Endothelial cell of umbilical vein (primary cell): Measurements from ENCODE around the gene SLC35F3. TPM values are rescaled to one million over a fixed set of nuclear protein-coding genes. Genes with fewer than 3 reads are reported as not detected.
"Not testable (repeated sequence)": the region's sequence is repeated elsewhere in the genome, so short reads cannot be mapped to it uniquely, and the experiment has no call there.

Experiments used
- BruUV-seq: library from RNA; stranded (reverse); fragments of 400-500 nt; replicated peaks from 2 replicates; lab custom pipeline; 2021; lab: Mats Ljungman, UMichigan
- CTCF ChIA-PET: fragments of 300-600, 350-600 bp; sonication (Branson Sonifier 250); formaldehyde crosslinking; loops from one replicate; lab custom pipeline; 2021; ENCODE audit warnings: antibody characterized with exemption, inconsistent platforms; lab: Charles Lee
- POLR2A ChIA-PET: fragments of 300-600, 350-600 bp; sonication (Branson Sonifier 250); formaldehyde crosslinking; loops from one replicate; lab custom pipeline; 2021; ENCODE audit warnings: antibody characterized with exemption, inconsistent platforms; lab: Charles Lee
- DNase-seq: peaks from one replicate; pipeline ENCODE4 v3.0.0-alpha.2; 2011; ENCODE audit warnings: low read depth, low spot score
- FAIRE-seq: peaks from 2 replicates; lab custom pipeline; 2011; peaks lifted over from hg19 to GRCh38; lab: Jason Lieb, UNC
- H2AFZ ChIP-seq: 2 replicates; pipeline ENCODE4 v1.6.0; 2012; ENCODE audit warnings: low read depth, low read length, control low read depth, inconsistent platforms
- H3K27ac ChIP-seq: 2 replicates; pipeline ENCODE4 v1.5.1; 2011; ENCODE audit warnings: low read depth, mild to moderate bottlenecking, control low read depth, low read length, moderate library complexity; ENCODE audit not compliant: insufficient read depth
- H3K27me3 ChIP-seq, 2 experiments: 2 replicates each; pipeline versions ENCODE4 v1.6.0 to v1.6.1; 2011; ENCODE audit warnings: low read length in 2 of 2, mixed read lengths in 1 of 2; ENCODE audit not compliant: control insufficient read depth in 2 of 2, insufficient read depth in 2 of 2
- H3K36me3 ChIP-seq, 2 experiments: 2 replicates in 1 of 2; 3 replicates in 1 of 2; pipeline ENCODE4 v1.5.1; 2011; ENCODE audit warnings: low read length in 2 of 2, mild to moderate bottlenecking in 1 of 2, moderate library complexity in 1 of 2; ENCODE audit not compliant: control insufficient read depth in 2 of 2, insufficient read depth in 2 of 2; ENCODE audit errors: extremely low read depth in 1 of 2
- H3K4me1 ChIP-seq: 3 replicates; pipeline ENCODE4 v1.5.1; 2011; ENCODE audit warnings: mild to moderate bottlenecking, low read length; ENCODE audit not compliant: control insufficient read depth, insufficient read depth; ENCODE audit errors: extremely low read depth
- H3K4me2 ChIP-seq: 2 replicates; pipeline ENCODE4 v1.6.1; 2011; ENCODE audit warnings: low read length, control low read depth, mixed read lengths; ENCODE audit not compliant: insufficient read depth
- H3K4me3 ChIP-seq, 3 experiments: fragments of 200-600 bp in 1 of 3; sonication (generic), shearing (Covaris generic) in 1 of 3; replicated peaks in 1 of 3; 2 replicates each; pipeline ENCODE4 v1.5.1; 2011 to 2016; ENCODE audit warnings: control low read depth in 3 of 3, low read length in 3 of 3, mild to moderate bottlenecking in 2 of 3, inconsistent platforms in 1 of 3, low read depth in 1 of 3, moderate library complexity in 1 of 3; ENCODE audit not compliant: insufficient read depth in 1 of 3
- H3K79me2 ChIP-seq: 2 replicates; pipeline ENCODE4 v1.6.0; 2012; ENCODE audit warnings: low read length, inconsistent platforms; ENCODE audit not compliant: control insufficient read depth, insufficient read depth
- H3K9ac ChIP-seq: replicated peaks from 2 replicates; pipeline ENCODE3; 2011; ENCODE audit warnings: low read length, control low read depth; ENCODE audit not compliant: insufficient read depth; ENCODE audit errors: extremely low read depth
- H3K9me1 ChIP-seq: replicated peaks from 3 replicates; pipeline ENCODE4 v1.6.0; 2011; ENCODE audit warnings: mild to moderate bottlenecking, low read length; ENCODE audit not compliant: control insufficient read depth, insufficient read depth; ENCODE audit errors: extremely low read depth
- H3K9me3 ChIP-seq: replicated peaks from 2 replicates; pipeline ENCODE4 v1.5.1; 2012; ENCODE audit warnings: low read length, inconsistent platforms; ENCODE audit not compliant: control insufficient read depth, insufficient read depth
- H4K20me1 ChIP-seq: replicated peaks from 2 replicates; pipeline ENCODE3; 2011; ENCODE audit warnings: mild to moderate bottlenecking, low read length; ENCODE audit not compliant: control insufficient read depth, insufficient read depth; ENCODE audit errors: extremely low read depth
- CTCF ChIP-seq, 2 donors: IDR thresholded peaks; 1 replicate in 1 of 2; 2 replicates in 1 of 2; pipeline ENCODE4 v1.5.1; 2011; ENCODE audit warnings: low read length in 2 of 2, mild to moderate bottlenecking in 2 of 2, moderate library complexity in 2 of 2, control low read depth in 1 of 2, inconsistent platforms in 1 of 2, low read depth in 1 of 2; ENCODE audit not compliant: insufficient read depth in 1 of 2; ENCODE audit errors: extremely low read depth in 1 of 2
- EZH2 ChIP-seq: IDR thresholded peaks from 2 replicates; pipeline ENCODE4 v1.6.1; 2012; ENCODE audit warnings: borderline replicate concordance, low read depth, mild to moderate bottlenecking, moderate library complexity, low read length, inconsistent platforms; ENCODE audit not compliant: severe bottlenecking
- FOS ChIP-seq: IDR thresholded peaks from 2 replicates; pipeline ENCODE4 v1.6.1; 2011; ENCODE audit warnings: mild to moderate bottlenecking, low read length, moderate library complexity, borderline replicate concordance; ENCODE audit not compliant: insufficient read depth
- GATA2 ChIP-seq: IDR thresholded peaks from 2 replicates; pipeline ENCODE4 v1.7.0; 2011; ENCODE audit warnings: low read depth, mild to moderate bottlenecking, moderate library complexity, mixed read lengths, low read length; ENCODE audit not compliant: insufficient read length, insufficient read depth
- JUN ChIP-seq: IDR thresholded peaks from 2 replicates; pipeline ENCODE4 v1.6.1; 2011; ENCODE audit warnings: borderline replicate concordance, low read depth; ENCODE audit not compliant: insufficient read length, insufficient read depth
- MYC ChIP-seq: IDR thresholded peaks from one replicate; pipeline ENCODE4 v1.6.1; 2011; ENCODE audit warnings: mild to moderate bottlenecking, low read depth, low read length
- POLR2A ChIP-seq: IDR thresholded peaks from 2 replicates; pipeline ENCODE4 v1.6.1; 2012; ENCODE audit warnings: low read depth, mild to moderate bottlenecking, control low read depth, low read length
- POLR2AphosphoS5 ChIP-seq: IDR thresholded peaks from 2 replicates; pipeline ENCODE4 v1.6.1; 2012; ENCODE audit warnings: low read depth, mild to moderate bottlenecking, control low read depth, low read length, moderate library complexity; ENCODE audit not compliant: insufficient read depth
- dilution Hi-C: fragments of 300-500 bp; cut with MboI; formaldehyde crosslinking; loops from one replicate; pipeline ENCODE4 v1.15.0; 2019; ENCODE audit warnings: low sequenced_read_pairs; ENCODE audit not compliant: extremely low pct_ligation_motif_present
- intact Hi-C: fragments of 100-400 bp; cut with micrococcal nuclease; formaldehyde crosslinking; loops from one replicate; pipeline ENCODE4 v1.10.0; 2022
- polyA plus RNA-seq, 4 experiments: library from polyadenylated mRNA; depleted of rRNA in 3 of 4; stranded (reverse) in 3 of 4; unstranded in 1 of 4; fragments of >200 nt; gene quantifications; 2 replicates each; pipeline versions ENCODE4 v1.2.1 to v1.2.3, GENCODE V29; 2011 to 2012; ENCODE audit warnings: missing spikeins in 1 of 4
- total RNA-seq: library from RNA; stranded (reverse); gene quantifications from 2 replicates; pipeline ENCODE4 v1.2.3, GENCODE V29; 2021
- TF ChIP-seq, protein P1 (sequence below): IDR thresholded peaks from 2 replicates; pipeline ENCODE4 v1.6.1; 2011; ENCODE audit not compliant: insufficient read depth, insufficient read length

SLC35F3 gene
- total and polyA plus RNA-seq, 2 donors (not counting 3 experiments of a cell fraction or from before 2014, with no cell fraction given), result not detected

DNA sequence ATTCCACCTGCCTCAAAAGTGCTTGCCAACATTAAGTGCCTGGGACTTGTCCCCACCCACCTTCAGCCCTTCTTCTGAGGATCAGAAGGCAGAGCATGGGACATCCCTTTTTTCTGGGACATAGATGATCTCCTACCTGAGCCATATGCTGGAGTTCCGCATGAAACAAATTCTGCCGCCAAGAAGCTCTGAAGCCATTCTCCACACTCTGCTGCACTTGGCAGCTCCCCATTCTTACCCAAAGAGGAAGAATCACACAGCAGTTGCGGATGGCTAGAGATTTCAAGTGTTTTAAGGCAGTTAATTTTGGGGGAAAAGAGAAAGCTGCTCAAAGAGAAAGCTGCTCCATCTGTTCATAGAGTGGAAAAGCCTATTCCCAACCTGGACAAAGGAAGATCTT lies 271.5 kb downstream of the SLC35F3 start:
- BruUV-seq, result no TSS peak
- CTCF ChIA-PET, result no interaction called here

GRCh38 chr1:234176847-234177246 lies 272.4 kb downstream of the SLC35F3 start:
- H2AFZ ChIP-seq, DNase-seq, H3K4me1 ChIP-seq, H3K4me3 ChIP-seq, H3K9ac ChIP-seq, H4K20me1 ChIP-seq, H3K79me2 ChIP-seq, FAIRE-seq, CTCF ChIA-PET, POLR2A ChIA-PET, H3K27ac ChIP-seq, H3K9me3 ChIP-seq, H3K36me3 ChIP-seq, H3K27me3 ChIP-seq, BruUV-seq, intact Hi-C loops, H3K9me1 ChIP-seq, H3K4me2 ChIP-seq, dilution Hi-C loops: not testable (repeated sequence)

More for the DNA sequence above, 271.5 kb downstream of the SLC35F3 start:
- POLR2A ChIA-PET, result no interaction called here
- dilution Hi-C loops (no loop called here), intact Hi-C loops (no loop called here)
- no peak for DNase-seq
- no peak overlapping the region for H3K27ac ChIP-seq
- no peaks in the 10 kb centered on the region for H3K36me3 ChIP-seq
- TF ChIP-seq, protein P1, sequence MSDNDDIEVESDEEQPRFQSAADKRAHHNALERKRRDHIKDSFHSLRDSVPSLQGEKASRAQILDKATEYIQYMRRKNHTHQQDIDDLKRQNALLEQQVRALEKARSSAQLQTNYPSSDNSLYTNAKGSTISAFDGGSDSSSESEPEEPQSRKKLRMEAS, result no peak
- TF ChIP-seq GATA2 (no peak), EZH2 (no peak), CTCF (IDR thresholded peaks at IDR 0.05; ENCODE audit: extremely low read depth in 1 of 2, insufficient read depth in 1 of 2, low read depth in 1 of 2, low read length in 2 of 2) (no peak), FOS (no peak), JUN (no peak), POLR2A (no peak), MYC (no peak), POLR2AphosphoS5 (no peak)
- no peaks in the 10 kb centered on the region for H3K9me1 ChIP-seq
- H3K79me2 ChIP-seq, result no peaks in the 10 kb centered on the region
- no peak for FAIRE-seq
- no peaks in the 10 kb centered on the region for H3K27me3 ChIP-seq
- H3K9ac ChIP-seq, result no peak overlapping the region
- no peak overlapping the region for H3K4me2 ChIP-seq
- H4K20me1 ChIP-seq, result no peaks in the 10 kb centered on the region
- H3K4me3 ChIP-seq, result no peak overlapping the region
- no peak overlapping the region for H2AFZ ChIP-seq
- H3K9me3 ChIP-seq, result no peaks in the 10 kb centered on the region
- H3K4me1 ChIP-seq, result no peaks in the 10 kb centered on the region
